Transverse colon (tissue), 4 donors: ENCODE results near the gene CFAP54. TPM values are rescaled to one million over a fixed set of nuclear protein-coding genes. Genes with fewer than 3 reads are reported as not detected.

ENCODE experiments used
- DNase-seq: peaks from one replicate; pipeline ENCODE4 v3.0.0-alpha.2; 2019
- H3K27ac ChIP-seq, 4 donors: fragments of 200-600 bp; sonication (generic); 2 replicates each; pipeline ENCODE4 v1.5.1; 2016 to 2018; ENCODE audit warnings: inconsistent platforms in 4 of 4
- H3K27me3 ChIP-seq: fragments of 200-600 bp; sonication (generic); 2 replicates; pipeline ENCODE4 v1.5.1; 2017; ENCODE audit warnings: inconsistent platforms
- H3K36me3 ChIP-seq, 4 donors: fragments of 200-600 bp; sonication (generic); 2 replicates each; pipeline ENCODE4 v1.5.1; 2017 to 2019; ENCODE audit warnings: inconsistent platforms in 4 of 4
- H3K4me1 ChIP-seq, 4 donors: fragments of 200-600 bp; sonication (generic); 2 replicates each; pipeline ENCODE4 v1.5.1; 2017 to 2020; ENCODE audit warnings: inconsistent platforms in 4 of 4
- H3K4me3 ChIP-seq, 4 donors: fragments of 200-600 bp; sonication (generic); 1 replicate in 1 of 4; 2 replicates in 3 of 4; pipeline versions ENCODE4 v1.5.1 to v1.6.1; 2017 to 2019; ENCODE audit warnings: inconsistent platforms in 4 of 4
- H3K9me3 ChIP-seq, 2 donors: fragments of 200-600 bp; sonication (generic); 2 replicates each; pipeline ENCODE4 v1.5.1; 2017 to 2019; ENCODE audit warnings: inconsistent platforms in 2 of 2
- CTCF ChIP-seq, 5 experiments: fragments of 200-600 bp in 3 of 5; fragments of 450-650 bp in 2 of 5; sonication (generic) in 3 of 5; IDR thresholded peaks; 1 replicate in 2 of 5; 2 replicates in 3 of 5; pipeline ENCODE4 v1.5.1; 2016 to 2017; ENCODE audit warnings: antibody characterized with exemption in 5 of 5, inconsistent platforms in 3 of 5, mild to moderate bottlenecking in 2 of 5, moderate library complexity in 1 of 5
- EP300 ChIP-seq: sonication (generic); formaldehyde crosslinking; IDR thresholded peaks from one replicate; pipeline ENCODE4 v1.6.1; 2017; ENCODE audit warnings: antibody characterized with exemption, low read depth
- POLR2A ChIP-seq: fragments of 450-650 bp; IDR thresholded peaks from one replicate; pipeline ENCODE4 v1.6.1; 2016; ENCODE audit warnings: antibody characterized with exemption, mild to moderate bottlenecking, moderate library complexity
- POLR2AphosphoS5 ChIP-seq, 3 donors: sonication (generic); formaldehyde crosslinking; IDR thresholded peaks; one replicate each; pipeline ENCODE4 v1.6.1; 2016; ENCODE audit warnings: antibody characterized with exemption in 3 of 3
- WGBS, 2 donors: methylation state at CpG; one replicate each; pipeline ENCODE4 v1.1.5; 2018; ENCODE audit warnings: low coverage in 1 of 2; 5-methylcytosine and 5-hydroxymethylcytosine counted together
- in situ Hi-C, 4 donors: fragments of 200-750 bp; cut with MboI; loops; one replicate each; pipeline versions ENCODE4 v1.15.0 to v1.15.1; 2017; ENCODE audit warnings: low sequenced_read_pairs in 3 of 4, low pct_ligation_motif_present in 1 of 4, low pct_unique_long_range_greater_than_20kb in 1 of 4
- intact Hi-C: fragments of 100-400 bp; cut with DNase I; formaldehyde crosslinking; loops from one replicate; pipeline ENCODE4 v1.15.1; 2023; ENCODE audit warnings: low total_unique reads
- total RNA-seq, 4 donors: library from RNA; depleted of rRNA; stranded (reverse); fragments of >200 nt; gene quantifications; one replicate each; pipeline ENCODE4 v1.1.0, GENCODE V29; 2016

The CFAP54 gene
- total RNA-seq, 4 donors from 2014 or later = 0.14 to 22.3 (median 2.1) TPM; not detected in 1

GRCh38 chr12:96606644-96607043, 117.3 kb downstream of the CFAP54 start:
- H3K27me3 ChIP-seq = no peaks in the 10 kb centered on the region
- intact Hi-C loops (no loop called here), in situ Hi-C loops (no loop called here)
- 61 to 73% methylated on average over 3 to 4 of the region's 4 CpGs for WGBS, 2 donors
- no peak for DNase-seq
- H3K9me3 ChIP-seq = no peaks in the 10 kb centered on the region
- H3K4me3 ChIP-seq = no peak overlapping the region
- TF ChIP-seq POLR2A = no peak
- no peak for TF ChIP-seq EP300
- TF ChIP-seq POLR2AphosphoS5 (IDR thresholded peaks at IDR 0.05) = no peak
- TF ChIP-seq CTCF (IDR thresholded peaks at IDR 0.05) = no peak
- H3K4me1 ChIP-seq = no peaks in the 10 kb centered on the region
- H3K36me3 ChIP-seq = no peaks in the 10 kb centered on the region
- H3K27ac ChIP-seq = no peak overlapping the region

- Histone ChIP-seq H3K9me3 (no peaks in the 10 kb centered on the region), H3K27ac (no peak overlapping the region), H3K27me3 (no peaks in the 10 kb centered on the region), H3K4me3 (no peak overlapping the region), H3K4me1 (no peaks in the 10 kb centered on the region), H3K36me3 (no peaks in the 10 kb centered on the region)
- no peak for DNase-seq
- WGBS, 2 donors = 81 to 88% methylated on average over 2 of the region's 2 CpGs
- TF ChIP-seq EP300 (no peak), CTCF (IDR thresholded peaks at IDR 0.05) (no peak), POLR2AphosphoS5 (IDR thresholded peaks at IDR 0.05) (no peak), POLR2A (no peak)
- intact Hi-C loops (loop anchor here (5.0 kb wide), 1 partner anchor 1295 kb away; no protein-coding TSS in a partner anchor), in situ Hi-C loops (no loop called here)
These were observed 127.8 kb downstream of the CFAP54 start for GRCh38 chr12:96617178-96617577.

GRCh38 chr12:96623155-96623554, 133.8 kb downstream of the CFAP54 start:
- no peaks in the 10 kb centered on the region for H3K36me3 ChIP-seq
- no peak overlapping the region for H3K27ac ChIP-seq
- no peaks in the 10 kb centered on the region for H3K4me1 ChIP-seq
- no peaks in the 10 kb centered on the region for H3K27me3 ChIP-seq
- H3K4me3 ChIP-seq = no peak overlapping the region
- intact Hi-C loops = no loop called here
- in situ Hi-C loops = no loop called here
- no peak for DNase-seq
- no peaks in the 10 kb centered on the region for H3K9me3 ChIP-seq
- TF ChIP-seq POLR2A (no peak), POLR2AphosphoS5 (IDR thresholded peaks at IDR 0.05) (no peak), CTCF (IDR thresholded peaks at IDR 0.05) (no peak), EP300 (no peak)

- H3K4me1 ChIP-seq = no peaks in the 10 kb centered on the region
These were observed 134.4 kb downstream of the CFAP54 start for GRCh38 chr12:96623656-96624217.

More at GRCh38 chr12:96623656-96624217, 134.4 kb downstream of the CFAP54 start:
- Histone ChIP-seq H3K36me3 (no peaks in the 10 kb centered on the region), H3K9me3 (no peaks in the 10 kb centered on the region), H3K27me3 (no peaks in the 10 kb centered on the region), H3K27ac (no peak overlapping the region), H3K4me3 (no peak overlapping the region)
- intact Hi-C loops (no loop called here), in situ Hi-C loops (no loop called here)
- no peak for TF ChIP-seq CTCF (IDR thresholded peaks at IDR 0.05)
- TF ChIP-seq EP300 = no peak
- no peak for TF ChIP-seq POLR2A
- no peak for TF ChIP-seq POLR2AphosphoS5 (IDR thresholded peaks at IDR 0.05)
- WGBS, 2 donors = 44 to 59% methylated on average over 4 of the region's 4 CpGs
- DNase-seq = no peak
